HCT116 (cell line): ENCODE measurements around the gene TSC22D3. TPM values are rescaled to one million over a fixed set of nuclear protein-coding genes. Genes with fewer than 3 reads are reported as not detected.

Experiments used
- ATAC-seq: fragments of 200-7000 bp; cut with Tn5 transposase; 2 replicates; pipeline ENCODE4 v1.9.1; 2020; ENCODE audit warnings: mild to moderate bottlenecking, moderate library complexity
- BruUV-seq: library from RNA; stranded (reverse); fragments of 400-500 nt; replicated peaks from 2 replicates; lab custom pipeline; 2021; lab: Mats Ljungman, UMichigan
- CTCF ChIA-PET: fragments of 300-600 bp; sonication (Branson Sonifier 250); formaldehyde crosslinking; loops from one replicate; lab custom pipeline; 2021; ENCODE audit warnings: antibody characterized with exemption; lab: Charles Lee
- POLR2A ChIA-PET: fragments of 300-600, 350-600 bp; sonication (Branson Sonifier 250); formaldehyde crosslinking; loops from one replicate; lab custom pipeline; 2021; ENCODE audit warnings: antibody characterized with exemption; lab: Charles Lee
- RAD21 ChIA-PET, 2 experiments: fragments of 300-600 bp; sonication (Branson Sonifier 250); formaldehyde crosslinking; loops; one replicate each; lab custom pipeline; 2023; ENCODE audit warnings: low total read pairs in 2 of 2; ENCODE audit not compliant: uncharacterized antibody in 2 of 2, unreplicated experiment in 2 of 2, low non-redundant PET in 1 of 2; lab: Charles Lee
- DNase-seq: peaks from one replicate; pipeline ENCODE4 v3.0.0-alpha.2; 2010; ENCODE audit warnings: low read depth, low spot score
- H2AFZ ChIP-seq: fragments of 200-600 bp; shearing (Covaris generic), sonication (generic); 2 replicates; pipeline ENCODE4 v1.6.1; 2017; ENCODE audit warnings: low read depth, mixed run types, mixed read lengths, antibody characterized with exemption, low read length; ENCODE audit not compliant: poor library complexity, severe bottlenecking
- H3K27ac ChIP-seq: 2 replicates; pipeline ENCODE4 v1.5.1; 2012; ENCODE audit warnings: low read depth, low read length
- H3K27me3 ChIP-seq: fragments of 200-600 bp; sonication (generic); 2 replicates; pipeline ENCODE4 v1.6.1; 2016; ENCODE audit warnings: mixed run types, low read length, mixed read lengths; ENCODE audit not compliant: insufficient read depth
- H3K36me3 ChIP-seq, 2 experiments: fragments of 200-500 bp in 1 of 2; fragments of 200-600 bp in 1 of 2; sonication (Bioruptor generic) in 1 of 2; sonication (generic) in 1 of 2; 2 replicates each; pipeline versions ENCODE4 v1.5.1 to v1.6.1; 2014 to 2016; ENCODE audit warnings: low read length in 2 of 2, inconsistent platforms in 1 of 2, mixed read lengths in 1 of 2, mixed run types in 1 of 2; ENCODE audit not compliant: insufficient read depth in 2 of 2, control insufficient read depth in 1 of 2
- H3K4me1 ChIP-seq, 2 experiments: fragments of 200-600 bp in 1 of 2; sonication (generic) in 1 of 2; 2 replicates each; pipeline versions ENCODE4 v1.5.1 to v1.6.1; 2012 to 2017; ENCODE audit warnings: low read length in 2 of 2, inconsistent platforms in 1 of 2, mild to moderate bottlenecking in 1 of 2, mixed read lengths in 1 of 2, mixed run types in 1 of 2, moderate library complexity in 1 of 2; ENCODE audit not compliant: insufficient read depth in 2 of 2, control insufficient read depth in 1 of 2
- H3K4me2 ChIP-seq: fragments of 200-600 bp; sonication (generic); 2 replicates; pipeline ENCODE4 v1.6.1; 2017; ENCODE audit warnings: mixed run types, low read length, mixed read lengths
- H3K4me3 ChIP-seq, 2 experiments: fragments of 200-600 bp in 1 of 2; sonication (generic) in 1 of 2; replicated peaks in 1 of 2; 2 replicates each; pipeline ENCODE4 v1.5.1; 2011 to 2016; ENCODE audit warnings: low read length in 2 of 2, control low read depth in 1 of 2, low read depth in 1 of 2, mild to moderate bottlenecking in 1 of 2, mixed read lengths in 1 of 2, mixed run types in 1 of 2
- H3K79me2 ChIP-seq: fragments of 200-600 bp; sonication (generic); 2 replicates; pipeline ENCODE4 v1.6.1; 2017; ENCODE audit warnings: mild to moderate bottlenecking, mixed run types, low read length, moderate library complexity, mixed read lengths; ENCODE audit not compliant: insufficient read depth
- H3K9ac ChIP-seq: fragments of 200-600 bp; sonication (generic); 2 replicates; pipeline ENCODE4 v1.6.1; 2016; ENCODE audit warnings: low read length, mixed read lengths
- H3K9me2 ChIP-seq: fragments of 200-600 bp; sonication (generic), shearing (Covaris generic); 2 replicates; pipeline ENCODE4 v1.6.1; 2017; ENCODE audit warnings: mixed run types, mild to moderate bottlenecking, moderate library complexity; ENCODE audit not compliant: insufficient read depth
- H3K9me3 ChIP-seq, 2 experiments: fragments of 200-500 bp in 1 of 2; fragments of 200-600 bp in 1 of 2; sonication (Bioruptor generic) in 1 of 2; sonication (generic) in 1 of 2; 2 replicates each; pipeline ENCODE4 v1.6.1; 2014 to 2017; ENCODE audit warnings: low read length in 2 of 2, mixed read lengths in 2 of 2, inconsistent platforms in 1 of 2, low read depth in 1 of 2, mild to moderate bottlenecking in 1 of 2, mixed run types in 1 of 2, moderate library complexity in 1 of 2; ENCODE audit not compliant: control insufficient read depth in 1 of 2, insufficient read depth in 1 of 2
- H4K20me1 ChIP-seq: fragments of 200-600 bp; sonication (generic), shearing (Covaris generic); 2 replicates; pipeline ENCODE4 v1.6.1; 2017; ENCODE audit warnings: mixed run types, mild to moderate bottlenecking, moderate library complexity; ENCODE audit not compliant: insufficient read depth
- CBX3 ChIP-seq: IDR thresholded peaks from 2 replicates; pipeline ENCODE4 v1.6.1; 2012; ENCODE audit warnings: low read depth
- ELF1 ChIP-seq: IDR thresholded peaks from 2 replicates; pipeline ENCODE4 v1.6.1; 2012; ENCODE audit warnings: low read depth, borderline replicate concordance
- SIN3A ChIP-seq: IDR thresholded peaks from 2 replicates; pipeline ENCODE4 v1.6.1; 2012; ENCODE audit warnings: low read depth
- SP1 ChIP-seq: IDR thresholded peaks from 2 replicates; pipeline ENCODE4 v1.6.1; 2012; ENCODE audit warnings: low read depth
- SRF ChIP-seq: IDR thresholded peaks from 2 replicates; pipeline ENCODE4 v1.6.1; 2012; ENCODE audit warnings: low read depth
- intact Hi-C: fragments of 100-400 bp; cut with micrococcal nuclease; formaldehyde crosslinking; loops from 2 replicates; pipeline ENCODE4 v1.10.0; 2022
- total RNA-seq: library from RNA; stranded (reverse); gene quantifications from one replicate; pipeline ENCODE4 v1.2.1, GENCODE V29; 2021; ENCODE audit not compliant: unreplicated experiment
- TF ChIP-seq, protein P1 (sequence below): IDR thresholded peaks from 2 replicates; pipeline ENCODE4 v1.6.1; 2012
- TF ChIP-seq, protein P2 (sequence below), 3 experiments: fragments of 200-600 bp in 1 of 3; sonication (generic) in 1 of 3; IDR thresholded peaks in 2 of 3; conservative IDR thresholded peaks in 1 of 3; 2 replicates each; pipeline ENCODE4 v1.5.1; 2012 to 2017; ENCODE audit warnings: low read depth in 2 of 3, low read length in 2 of 3, antibody characterized with exemption in 1 of 3, borderline replicate concordance in 1 of 3, control low read depth in 1 of 3, mild to moderate bottlenecking in 1 of 3, mixed read lengths in 1 of 3, mixed run types in 1 of 3, moderate library complexity in 1 of 3; ENCODE audit not compliant: insufficient read depth in 1 of 3

Gene TSC22D3
- total RNA-seq, 1 experiment from 2014 or later, result 24.6 TPM

- peaks cover 3 to 8% of the 10 kb centered on the region in 2 experiments; a peak in 2 of 4 replicates for H3K4me1 ChIP-seq
- H3K9me3 ChIP-seq, result no peaks in the 10 kb centered on the region
- RAD21 ChIA-PET, result no interaction called here
- no TSS peak for BruUV-seq
- CTCF ChIA-PET, result interaction anchor here (1.7 kb wide), 1 partner anchor 38 kb away, joined by 5 read pairs; no protein-coding TSS in a partner anchor
- intact Hi-C loops, result loop anchor here (10.0 kb wide), 1 partner anchor 64 kb away; the partner anchor contains the start of genes NCBP2L and TSC22D3
- H3K79me2 ChIP-seq, result no peaks in the 10 kb centered on the region
- no peak overlapping the region for H2AFZ ChIP-seq
- H3K4me2 ChIP-seq, result peak overlapping the region; percentile 21; the same call in 1 of the 2 replicates
- POLR2A ChIA-PET, result no interaction called here
- TF ChIP-seq SIN3A, result no peak
- no peak for TF ChIP-seq ELF1
- no peak for TF ChIP-seq SRF
- no peak for TF ChIP-seq SP1
- DNase-seq (peak; percentile 33), ATAC-seq (no peak)
- H3K9ac ChIP-seq, result no peak overlapping the region
- no peaks in the 10 kb centered on the region for H3K9me2 ChIP-seq
- H3K4me3 ChIP-seq, result no peak overlapping the region
- no peaks in the 10 kb centered on the region for H3K36me3 ChIP-seq
- no peaks in the 10 kb centered on the region for H3K27me3 ChIP-seq
- H3K27ac ChIP-seq, result no peak overlapping the region
- H4K20me1 ChIP-seq, result no peaks in the 10 kb centered on the region
These were observed 64.8 kb downstream of the TSC22D3 start for GRCh38 chrX:107710617-107711391.

GRCh38 chrX:107709266-107709806 lies 66.3 kb downstream of the TSC22D3 start:
- ChIA-PET POLR2A (no interaction called here), CTCF (no interaction called here), RAD21 (no interaction called here)
- intact Hi-C loops, result no loop called here
- no peaks in the 10 kb centered on the region for H3K36me3 ChIP-seq
- H3K4me2 ChIP-seq, result no peak overlapping the region
- TF ChIP-seq, protein P1, sequence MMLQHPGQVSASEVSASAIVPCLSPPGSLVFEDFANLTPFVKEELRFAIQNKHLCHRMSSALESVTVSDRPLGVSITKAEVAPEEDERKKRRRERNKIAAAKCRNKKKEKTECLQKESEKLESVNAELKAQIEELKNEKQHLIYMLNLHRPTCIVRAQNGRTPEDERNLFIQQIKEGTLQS, result no peak
- no peak for TF ChIP-seq ELF1
- no peak for TF ChIP-seq CBX3
- TF ChIP-seq, protein P2, sequence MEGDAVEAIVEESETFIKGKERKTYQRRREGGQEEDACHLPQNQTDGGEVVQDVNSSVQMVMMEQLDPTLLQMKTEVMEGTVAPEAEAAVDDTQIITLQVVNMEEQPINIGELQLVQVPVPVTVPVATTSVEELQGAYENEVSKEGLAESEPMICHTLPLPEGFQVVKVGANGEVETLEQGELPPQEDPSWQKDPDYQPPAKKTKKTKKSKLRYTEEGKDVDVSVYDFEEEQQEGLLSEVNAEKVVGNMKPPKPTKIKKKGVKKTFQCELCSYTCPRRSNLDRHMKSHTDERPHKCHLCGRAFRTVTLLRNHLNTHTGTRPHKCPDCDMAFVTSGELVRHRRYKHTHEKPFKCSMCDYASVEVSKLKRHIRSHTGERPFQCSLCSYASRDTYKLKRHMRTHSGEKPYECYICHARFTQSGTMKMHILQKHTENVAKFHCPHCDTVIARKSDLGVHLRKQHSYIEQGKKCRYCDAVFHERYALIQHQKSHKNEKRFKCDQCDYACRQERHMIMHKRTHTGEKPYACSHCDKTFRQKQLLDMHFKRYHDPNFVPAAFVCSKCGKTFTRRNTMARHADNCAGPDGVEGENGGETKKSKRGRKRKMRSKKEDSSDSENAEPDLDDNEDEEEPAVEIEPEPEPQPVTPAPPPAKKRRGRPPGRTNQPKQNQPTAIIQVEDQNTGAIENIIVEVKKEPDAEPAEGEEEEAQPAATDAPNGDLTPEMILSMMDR (IDR thresholded peaks at IDR 0.05 in 2 of 3, conservative IDR thresholded peaks at IDR 0.05 in 1 of 3; ENCODE audit: borderline replicate concordance in 1 of 3, insufficient read depth in 1 of 3, low read depth in 2 of 3, low read length in 2 of 3), result no peak
- no peak overlapping the region for H2AFZ ChIP-seq
- H3K4me3 ChIP-seq, result no peak overlapping the region
- peaks cover 3 to 8% of the 10 kb centered on the region in 2 experiments; a peak in 2 of 4 replicates for H3K4me1 ChIP-seq
- no peak overlapping the region for H3K27ac ChIP-seq
- no peaks in the 10 kb centered on the region for H3K9me3 ChIP-seq
- BruUV-seq, result no TSS peak
- H3K9me2 ChIP-seq, result no peaks in the 10 kb centered on the region
- no peak for ATAC-seq
- no peak for DNase-seq
- H3K79me2 ChIP-seq, result no peaks in the 10 kb centered on the region
- H3K9ac ChIP-seq, result no peak overlapping the region
- no peaks in the 10 kb centered on the region for H4K20me1 ChIP-seq
- no peaks in the 10 kb centered on the region for H3K27me3 ChIP-seq
